ENCODE data around the gene CXCR5. TPM values are rescaled to one million over a fixed set of nuclear protein-coding genes. Genes with fewer than 3 reads are reported as not detected.
A peak's percentile ranks its signal among the peaks of the same experiment; 100 is the strongest.

Gene CXCR5
- total and polyA plus RNA-seq, 4 donors, result 0.06 to 0.92 TPM; not detected in 2

- TF ChIP-seq EGR1 (IDR thresholded peaks at IDR 0.05; ENCODE audit: low read depth in 2 of 2) (no peak), NR2F2 (IDR thresholded peaks at IDR 0.05) (peak; percentile 74), FOXA2 (IDR thresholded peaks at IDR 0.05) (no peak), RAD21 (IDR thresholded peaks at IDR 0.05) (peak in 1 of 2 donors; percentile 45), JUND (IDR thresholded peaks at IDR 0.05) (no peak), RXRA (IDR thresholded peaks at IDR 0.05) (peak; percentile 80 to 86), YY1 (IDR thresholded peaks at IDR 0.05) (no peak), FOXA1 (IDR thresholded peaks at IDR 0.05) (no peak), ATF3 (IDR thresholded peaks at IDR 0.05) (peak; percentile 27), SP1 (IDR thresholded peaks at IDR 0.05) (peak; percentile 73), HNF4G (IDR thresholded peaks at IDR 0.05) (peak; percentile 48), ZBTB33 (IDR thresholded peaks at IDR 0.05) (no peak), GABPA (IDR thresholded peaks at IDR 0.05 in 1 of 2, conservative IDR thresholded peaks at IDR 0.05 in 1 of 2) (peak in 1 of 2 donors; percentile 28), HNF4A (conservative IDR thresholded peaks at IDR 0.05) (peak; percentile 50 to 69), CTCF (IDR thresholded peaks at IDR 0.05; ENCODE audit: low read depth, low read length, missing input control) (no peak), TAF1 (conservative IDR thresholded peaks at IDR 0.05) (peak; percentile 44)
- TF ChIP-seq, protein P1, sequence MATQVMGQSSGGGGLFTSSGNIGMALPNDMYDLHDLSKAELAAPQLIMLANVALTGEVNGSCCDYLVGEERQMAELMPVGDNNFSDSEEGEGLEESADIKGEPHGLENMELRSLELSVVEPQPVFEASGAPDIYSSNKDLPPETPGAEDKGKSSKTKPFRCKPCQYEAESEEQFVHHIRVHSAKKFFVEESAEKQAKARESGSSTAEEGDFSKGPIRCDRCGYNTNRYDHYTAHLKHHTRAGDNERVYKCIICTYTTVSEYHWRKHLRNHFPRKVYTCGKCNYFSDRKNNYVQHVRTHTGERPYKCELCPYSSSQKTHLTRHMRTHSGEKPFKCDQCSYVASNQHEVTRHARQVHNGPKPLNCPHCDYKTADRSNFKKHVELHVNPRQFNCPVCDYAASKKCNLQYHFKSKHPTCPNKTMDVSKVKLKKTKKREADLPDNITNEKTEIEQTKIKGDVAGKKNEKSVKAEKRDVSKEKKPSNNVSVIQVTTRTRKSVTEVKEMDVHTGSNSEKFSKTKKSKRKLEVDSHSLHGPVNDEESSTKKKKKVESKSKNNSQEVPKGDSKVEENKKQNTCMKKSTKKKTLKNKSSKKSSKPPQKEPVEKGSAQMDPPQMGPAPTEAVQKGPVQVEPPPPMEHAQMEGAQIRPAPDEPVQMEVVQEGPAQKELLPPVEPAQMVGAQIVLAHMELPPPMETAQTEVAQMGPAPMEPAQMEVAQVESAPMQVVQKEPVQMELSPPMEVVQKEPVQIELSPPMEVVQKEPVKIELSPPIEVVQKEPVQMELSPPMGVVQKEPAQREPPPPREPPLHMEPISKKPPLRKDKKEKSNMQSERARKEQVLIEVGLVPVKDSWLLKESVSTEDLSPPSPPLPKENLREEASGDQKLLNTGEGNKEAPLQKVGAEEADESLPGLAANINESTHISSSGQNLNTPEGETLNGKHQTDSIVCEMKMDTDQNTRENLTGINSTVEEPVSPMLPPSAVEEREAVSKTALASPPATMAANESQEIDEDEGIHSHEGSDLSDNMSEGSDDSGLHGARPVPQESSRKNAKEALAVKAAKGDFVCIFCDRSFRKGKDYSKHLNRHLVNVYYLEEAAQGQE (IDR thresholded peaks at IDR 0.05), result no peak
- TF ChIP-seq, protein P2, sequence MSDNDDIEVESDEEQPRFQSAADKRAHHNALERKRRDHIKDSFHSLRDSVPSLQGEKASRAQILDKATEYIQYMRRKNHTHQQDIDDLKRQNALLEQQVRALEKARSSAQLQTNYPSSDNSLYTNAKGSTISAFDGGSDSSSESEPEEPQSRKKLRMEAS (IDR thresholded peaks at IDR 0.05), result peak; percentile 35
- Histone ChIP-seq H3K4me1 (ENCODE audit: control insufficient read depth in 4 of 4, insufficient read depth in 4 of 4, low read length in 3 of 4) (peaks cover 23 to 79% (median 71%) of the 10 kb centered on the region in 4 donors), H3K27ac (ENCODE audit: low read depth in 1 of 2, low read length in 2 of 2) (peak overlapping the region; percentile 91 to 94), H3K27me3 (ENCODE audit: control insufficient read depth in 4 of 4, insufficient read depth in 4 of 4, low read length in 3 of 4) (no peaks in the 10 kb centered on the region), H3K4me3 (ENCODE audit: low read depth in 1 of 3, low read length in 3 of 3) (peak overlapping the region; percentile 47 to 85 (median 75)), H3K9ac (ENCODE audit: low read depth in 1 of 2, low read length in 2 of 2) (peak overlapping the region; percentile 26 to 52), H3K9me3 (ENCODE audit: control insufficient read depth in 4 of 4, low read length in 3 of 4) (no peaks in the 10 kb centered on the region), H3K36me3 (ENCODE audit: control insufficient read depth in 4 of 4, insufficient read depth in 3 of 4, low read depth in 1 of 4, low read length in 3 of 4) (no peaks in the 10 kb centered on the region)
- WGBS, result 10% methylated on average over 20 of the region's 20 CpGs
- no peak for DNase-seq (ENCODE audit: low spot score)
Measured at GRCh38 chr11:118921929-118922744, 38.4 kb downstream of the CXCR5 start.

Measured in liver (tissue), 9 donors.